Mucosa of descending colon (tissue), 3 donors: Measurements from ENCODE around the gene P2RX2. TPM values are rescaled to one million over a fixed set of nuclear protein-coding genes. Genes with fewer than 3 reads are reported as not detected.

Experiments used
- ATAC-seq: fragments of 200-7000 bp; cut with Tn5 transposase; one replicate; pipeline ENCODE4 v1.9.1; 2020; ENCODE audit warnings: mild to moderate bottlenecking, moderate library complexity
- DNase-seq, 3 donors: peaks; one replicate each; pipeline ENCODE4 v3.0.0-alpha.2; 2020
- H3K36me3 ChIP-seq: fragments of 200-600 bp; one replicate; pipeline ENCODE4 v1.8.0; 2021; ENCODE audit warnings: low read depth, mild to moderate bottlenecking
- H3K4me1 ChIP-seq: fragments of 200-600 bp; one replicate; pipeline ENCODE4 v1.8.0; 2021; ENCODE audit warnings: low read depth, mild to moderate bottlenecking
- H3K4me3 ChIP-seq: fragments of 200-600 bp; one replicate; pipeline ENCODE4 v1.8.0; 2021; ENCODE audit warnings: mild to moderate bottlenecking
- H3K9me3 ChIP-seq: fragments of 200-600 bp; one replicate; pipeline ENCODE4 v1.8.0; 2021; ENCODE audit warnings: mild to moderate bottlenecking
- intact Hi-C, 2 donors: fragments of 100-400 bp; cut with DNase I in 1 of 2; cut with micrococcal nuclease in 1 of 2; formaldehyde crosslinking; loops; one replicate each; pipeline versions ENCODE4 v1.11.0 to v1.11.1; 2022; cut with DNase I, micrococcal nuclease
- total RNA-seq, 3 donors: library from RNA; stranded (reverse); fragmentation: NEBNext Ultra II Directional in 2 of 3; extraction: Animal tissue kit (Norgen Biotek cat#: 25700) in 2 of 3; gene quantifications; one replicate each; pipeline versions ENCODE4 v1.2.1 to v1.2.4, GENCODE V29; 2021 to 2023
- TF ChIP-seq, protein P1 (sequence below): fragments of 200-600 bp; IDR thresholded peaks from one replicate; pipeline ENCODE4 v1.8.0; 2022; ENCODE audit warnings: antibody characterized with exemption, mild to moderate bottlenecking
- donor health status: DM: no; HTN: no; CAD: no; lungs with moderate emphysema.
- donor health status: DM: no; HTN: no; CAD: no.
- donor health status: DM: no; HTN: yes; CAD: no.

The P2RX2 gene
- total RNA-seq, 3 donors from 2014 or later: 0.19 to 1.4 (median 0.32) TPM

DNA sequence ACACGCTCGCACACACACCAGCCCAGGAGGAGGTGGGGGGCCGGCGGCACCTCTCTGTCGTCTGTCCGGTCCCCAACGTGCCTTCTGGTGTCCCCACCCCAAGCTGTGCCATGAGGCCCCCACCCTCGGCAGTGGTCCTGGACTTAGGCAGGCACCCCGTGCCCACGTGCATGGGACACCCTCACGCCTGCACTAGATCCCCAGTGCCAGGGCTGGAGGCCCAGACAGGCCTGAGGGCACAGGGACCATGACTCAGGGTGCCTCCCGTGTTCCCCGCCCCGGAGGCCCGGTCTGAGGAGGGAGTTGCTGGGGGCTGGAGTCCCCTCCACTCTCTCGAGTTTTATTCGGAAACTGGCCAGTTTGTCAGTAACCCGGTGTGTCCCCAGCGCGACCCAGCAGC is 47.0 kb upstream of the P2RX2 start:
- Histone ChIP-seq H3K4me1 (no peaks in the 10 kb centered on the region), H3K4me3 (no peak overlapping the region), H3K9me3 (no peaks in the 10 kb centered on the region), H3K36me3 (no peaks in the 10 kb centered on the region)
- DNase-seq (no peak), ATAC-seq (no peak)
- intact Hi-C loops: no loop called here
- TF ChIP-seq, protein P1, sequence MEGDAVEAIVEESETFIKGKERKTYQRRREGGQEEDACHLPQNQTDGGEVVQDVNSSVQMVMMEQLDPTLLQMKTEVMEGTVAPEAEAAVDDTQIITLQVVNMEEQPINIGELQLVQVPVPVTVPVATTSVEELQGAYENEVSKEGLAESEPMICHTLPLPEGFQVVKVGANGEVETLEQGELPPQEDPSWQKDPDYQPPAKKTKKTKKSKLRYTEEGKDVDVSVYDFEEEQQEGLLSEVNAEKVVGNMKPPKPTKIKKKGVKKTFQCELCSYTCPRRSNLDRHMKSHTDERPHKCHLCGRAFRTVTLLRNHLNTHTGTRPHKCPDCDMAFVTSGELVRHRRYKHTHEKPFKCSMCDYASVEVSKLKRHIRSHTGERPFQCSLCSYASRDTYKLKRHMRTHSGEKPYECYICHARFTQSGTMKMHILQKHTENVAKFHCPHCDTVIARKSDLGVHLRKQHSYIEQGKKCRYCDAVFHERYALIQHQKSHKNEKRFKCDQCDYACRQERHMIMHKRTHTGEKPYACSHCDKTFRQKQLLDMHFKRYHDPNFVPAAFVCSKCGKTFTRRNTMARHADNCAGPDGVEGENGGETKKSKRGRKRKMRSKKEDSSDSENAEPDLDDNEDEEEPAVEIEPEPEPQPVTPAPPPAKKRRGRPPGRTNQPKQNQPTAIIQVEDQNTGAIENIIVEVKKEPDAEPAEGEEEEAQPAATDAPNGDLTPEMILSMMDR: no peak

DNA sequence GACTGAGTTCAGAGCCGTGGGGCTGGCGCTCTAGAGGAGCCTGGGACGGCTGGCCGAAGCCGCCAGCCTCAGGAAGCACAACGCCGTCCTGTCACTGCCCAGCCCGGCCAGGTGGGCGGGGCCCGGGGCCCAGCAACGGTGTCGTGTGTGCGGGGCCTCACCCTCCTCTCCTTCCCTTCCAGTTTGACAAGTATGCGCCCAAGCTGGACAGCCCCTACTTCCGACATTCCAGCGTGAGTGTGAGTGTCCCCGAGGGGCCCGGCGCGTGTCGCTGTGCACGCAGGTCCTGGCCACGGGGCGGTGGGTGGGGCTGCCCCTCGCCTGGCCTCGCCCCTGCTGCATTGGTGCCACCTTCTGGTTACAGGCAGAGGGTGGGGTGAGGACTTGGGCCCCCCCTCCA is 46.5 kb upstream of the P2RX2 start:
- H3K4me3 ChIP-seq: no peak overlapping the region
- H3K4me1 ChIP-seq: no peaks in the 10 kb centered on the region
- no peaks in the 10 kb centered on the region for H3K36me3 ChIP-seq
- DNase-seq (no peak), ATAC-seq (peak; percentile 6)
- intact Hi-C loops: no loop called here
- no peaks in the 10 kb centered on the region for H3K9me3 ChIP-seq
- TF ChIP-seq, protein P1: no peak

DNA sequence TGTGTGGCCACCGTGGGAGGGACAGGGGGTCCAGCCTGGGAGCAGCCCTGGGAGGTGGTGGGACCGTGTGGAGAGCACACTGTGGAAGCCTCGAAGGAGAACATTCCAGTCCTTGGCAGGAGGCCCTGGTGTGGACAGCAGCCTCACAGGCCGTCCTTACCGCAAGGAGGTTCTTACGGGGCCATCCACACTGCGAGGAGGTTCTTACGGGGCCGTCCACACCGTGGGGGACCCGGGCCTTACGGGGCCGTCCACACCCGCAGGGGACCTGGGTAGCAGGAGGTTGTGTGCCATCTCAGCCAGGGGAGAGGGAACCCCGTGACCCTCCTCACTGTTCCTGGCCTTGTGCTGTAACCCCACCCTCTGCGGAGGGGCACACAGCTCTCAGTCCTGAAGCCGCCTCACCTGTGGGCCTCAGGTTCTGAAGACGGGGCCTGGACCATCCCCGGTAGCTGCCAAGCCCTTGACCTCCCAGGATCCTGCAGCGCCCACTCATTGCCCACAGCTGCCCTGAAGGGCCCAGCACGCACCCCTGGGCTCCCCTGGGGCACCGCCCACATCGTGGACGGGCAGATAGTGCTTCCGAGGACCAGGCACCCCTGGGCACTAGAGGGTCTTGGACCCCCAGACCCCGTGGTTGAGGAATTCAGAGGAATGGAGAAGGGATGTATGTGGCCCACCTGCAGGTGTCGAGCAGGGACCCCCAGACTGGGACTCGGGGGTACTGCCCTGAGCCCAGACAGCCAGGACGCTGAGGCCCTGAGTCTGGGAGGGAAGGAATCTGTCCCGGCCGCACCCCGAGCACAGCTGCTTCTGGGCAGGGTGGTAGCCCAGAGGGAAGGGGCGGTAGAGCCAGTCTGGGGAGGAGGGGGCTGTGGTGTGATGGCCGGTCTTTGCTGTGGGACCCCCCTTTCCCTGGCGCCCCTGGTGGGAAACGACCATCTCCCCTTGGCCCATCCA is 45.5 kb upstream of the P2RX2 start:
- intact Hi-C loops: no loop called here
- TF ChIP-seq, protein P1: no peak
- ATAC-seq (no peak), DNase-seq (no peak)
- no peaks in the 10 kb centered on the region for H3K36me3 ChIP-seq
- H3K4me1 ChIP-seq: no peaks in the 10 kb centered on the region
- no peaks in the 10 kb centered on the region for H3K9me3 ChIP-seq
- H3K4me3 ChIP-seq: no peak overlapping the region

DNA sequence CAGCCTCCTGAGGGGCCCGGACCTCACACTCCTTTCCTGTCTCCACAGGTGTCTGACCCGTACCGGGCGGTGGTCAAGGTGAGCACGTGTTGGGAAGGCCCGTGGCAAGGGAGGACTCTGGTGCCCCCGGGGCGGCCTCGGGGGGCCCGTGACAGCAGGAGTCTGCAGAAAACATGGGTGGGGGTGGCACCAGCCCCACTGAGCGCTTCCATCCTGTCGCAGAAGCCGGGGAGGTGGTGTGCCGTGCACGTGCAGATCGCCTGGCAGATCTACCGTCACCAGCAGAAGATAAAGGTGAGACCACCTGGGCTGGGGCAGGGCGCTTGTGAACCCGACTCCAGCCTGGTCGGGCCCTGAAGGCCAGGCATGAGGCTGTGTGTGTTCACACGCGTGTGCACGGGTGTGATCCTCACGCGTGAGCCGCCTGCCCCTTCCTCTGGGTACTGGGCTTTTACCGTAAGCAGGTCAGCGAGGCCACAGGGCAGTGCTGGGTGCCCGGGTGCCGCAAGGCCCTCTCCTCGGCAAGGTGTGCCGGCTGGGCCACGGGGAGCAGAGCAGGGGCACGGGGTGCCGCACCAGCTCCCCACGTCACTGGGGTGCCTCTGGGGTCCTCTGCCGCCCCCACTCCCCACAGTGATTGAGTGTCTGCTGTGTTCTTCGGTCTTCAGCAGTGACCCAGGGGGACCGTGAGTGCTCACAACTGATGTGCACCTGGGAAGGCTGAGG is 44.1 kb upstream of the P2RX2 start:
- intact Hi-C loops: no loop called here
- DNase-seq (no peak), ATAC-seq (no peak)
- Histone ChIP-seq H3K4me3 (no peak overlapping the region), H3K36me3 (no peaks in the 10 kb centered on the region), H3K9me3 (no peaks in the 10 kb centered on the region), H3K4me1 (no peaks in the 10 kb centered on the region)
- TF ChIP-seq, protein P1: no peak

DNA sequence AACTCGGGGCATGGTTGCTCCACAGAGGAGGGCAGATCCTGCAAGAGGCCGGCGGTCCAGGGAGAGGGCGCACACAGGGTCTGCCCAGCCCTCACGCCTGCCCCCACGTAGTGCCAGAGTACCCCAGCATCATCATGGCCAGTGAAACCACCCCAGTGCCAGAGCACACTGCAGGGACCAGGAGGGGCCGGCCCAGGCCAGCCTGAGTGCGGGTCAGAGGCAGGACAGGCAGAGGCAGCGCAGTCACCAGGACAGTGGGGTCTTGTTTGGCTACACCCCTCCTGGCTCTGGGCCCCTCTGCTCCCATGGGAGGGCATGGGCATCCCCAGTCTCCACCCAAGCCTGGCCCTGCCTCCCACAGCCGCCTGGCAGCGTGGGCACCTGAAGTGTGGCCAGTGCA is 42.9 kb upstream of the P2RX2 start:
- no peak for ATAC-seq
- no peaks in the 10 kb centered on the region for H3K4me1 ChIP-seq
- intact Hi-C loops: no loop called here
- DNase-seq: no peak
- TF ChIP-seq, protein P1: no peak
- H3K9me3 ChIP-seq: no peaks in the 10 kb centered on the region
- no peak overlapping the region for H3K4me3 ChIP-seq
- no peaks in the 10 kb centered on the region for H3K36me3 ChIP-seq
